GM12878 (cell line): ENCODE data around the gene CACNA2D4. TPM values are rescaled to one million over a fixed set of nuclear protein-coding genes. Genes with fewer than 3 reads are reported as not detected.
A peak's percentile ranks its signal among the peaks of the same experiment; 100 is the strongest.

Experiments
- ATF3 ChIP-seq: IDR thresholded peaks from 2 replicates; pipeline ENCODE4 v1.6.1; 2011; ENCODE audit warnings: low read depth, mild to moderate bottlenecking, low read length, moderate library complexity, borderline replicate concordance; ENCODE audit errors: extremely low read depth
- BMI1 ChIP-seq: fragments of 450-650 bp; IDR thresholded peaks from 2 replicates; pipeline ENCODE4 v1.6.1; 2016; ENCODE audit warnings: mild to moderate bottlenecking, moderate library complexity, borderline replicate concordance
- BRCA1 ChIP-seq: IDR thresholded peaks from 2 replicates; pipeline ENCODE4 v1.6.1; 2011; ENCODE audit warnings: low read depth, low read length, improper control_type of control experiment
- CHD1 ChIP-seq: IDR thresholded peaks from 2 replicates; pipeline ENCODE4 v1.6.1; 2012; ENCODE audit warnings: low read depth, low read length, improper control_type of control experiment
- EZH2 ChIP-seq: IDR thresholded peaks from 2 replicates; pipeline ENCODE4 v1.6.1; 2012; ENCODE audit warnings: low read depth, mild to moderate bottlenecking, control low read depth, inconsistent platforms, low read length, borderline replicate concordance; ENCODE audit not compliant: control insufficient read depth
- FOS ChIP-seq: IDR thresholded peaks from 3 replicates; pipeline ENCODE4 v1.6.1; 2011; ENCODE audit warnings: borderline replicate concordance; ENCODE audit not compliant: insufficient read length; ENCODE audit errors: extremely low read depth
- HCFC1 ChIP-seq: fragments of 150-350 bp; IDR thresholded peaks from 2 replicates; pipeline ENCODE4 v1.6.1; 2014; ENCODE audit warnings: low read length
- MAX ChIP-seq: IDR thresholded peaks from 2 replicates; pipeline ENCODE4 v1.6.1; 2012; ENCODE audit warnings: low read depth, low read length, improper control_type of control experiment
- NFXL1 ChIP-seq: fragments of 450-650 bp; IDR thresholded peaks from 2 replicates; pipeline ENCODE4 v1.6.1; 2017; ENCODE audit warnings: antibody characterized with exemption, mild to moderate bottlenecking, borderline replicate concordance
- NR2F1 ChIP-seq: fragments of 450-650 bp; conservative IDR thresholded peaks from 2 replicates; pipeline ENCODE4 v1.6.1; 2017; ENCODE audit warnings: mild to moderate bottlenecking
- RUNX3 ChIP-seq: IDR thresholded peaks from 2 replicates; pipeline ENCODE4 v1.6.1; 2012; ENCODE audit warnings: low read length, inconsistent platforms
- SMAD1 ChIP-seq: fragments of 450-650 bp; IDR thresholded peaks from 2 replicates; pipeline ENCODE4 v1.6.1; 2018; ENCODE audit warnings: mild to moderate bottlenecking, low read depth; ENCODE audit not compliant: partially characterized antibody
- TAF1 ChIP-seq: IDR thresholded peaks from 2 replicates; pipeline ENCODE4 v1.6.1; 2011; ENCODE audit warnings: mild to moderate bottlenecking, low read depth, low read length, borderline replicate concordance
- TARDBP ChIP-seq: IDR thresholded peaks from 2 replicates; pipeline ENCODE4 v1.6.1; 2016; ENCODE audit warnings: borderline replicate concordance
- ZBTB33 ChIP-seq: fragments of 450-650 bp; IDR thresholded peaks from 2 replicates; pipeline ENCODE4 v1.6.1; 2017; ENCODE audit warnings: mild to moderate bottlenecking
- ZSCAN29 ChIP-seq: fragments of 450-650 bp; IDR thresholded peaks from 2 replicates; pipeline ENCODE4 v1.6.1; 2017; ENCODE audit warnings: mild to moderate bottlenecking, moderate library complexity
- ZZZ3 ChIP-seq: IDR thresholded peaks from 2 replicates; pipeline ENCODE4 v1.6.1; 2011; ENCODE audit warnings: low read depth; ENCODE audit not compliant: control insufficient read depth, insufficient read length
- polyA plus RNA-seq, 11 experiments: library from polyadenylated mRNA; depleted of rRNA in 4 of 11; unstranded in 6 of 11; stranded (reverse) in 5 of 11; fragments of >200 nt; fragmentation: Nextera tagmentation in 4 of 11; fragmentation: Illumina TruSeq in 1 of 11; extraction: Ambion mirVana in 4 of 11; extraction: Trizol in 1 of 11; gene quantifications; 1 replicate in 1 of 11; 2 replicates in 10 of 11; pipeline versions ENCODE4 v1.2.1 to v1.2.3, GENCODE V29; 2011 to 2016; ENCODE audit warnings: inconsistent platforms in 2 of 11, missing spikeins in 2 of 11, low read depth in 1 of 11
- total RNA-seq, 4 experiments: library from RNA; depleted of rRNA in 3 of 4; stranded (reverse); fragments of >200 nt in 3 of 4; fragmentation: Illumina TruSeq in 1 of 4; extraction: Trizol in 1 of 4; gene quantifications; 2 replicates each; pipeline versions ENCODE4 v1.2.1 to v1.2.3, GENCODE V29; 2013 to 2021
- TF ChIP-seq, protein P1 (sequence below): fragments of 450-650 bp; IDR thresholded peaks from 2 replicates; pipeline ENCODE4 v1.6.1; 2016; ENCODE audit warnings: mild to moderate bottlenecking
- TF ChIP-seq, protein P2 (sequence below): fragments of 450-650 bp; IDR thresholded peaks from 2 replicates; pipeline ENCODE4 v1.6.1; 2017; ENCODE audit warnings: mild to moderate bottlenecking, moderate library complexity
- TF ChIP-seq, protein P3 (sequence below): IDR thresholded peaks from 2 replicates; pipeline ENCODE4 v1.6.1; 2011; ENCODE audit warnings: borderline replicate concordance, low read depth, mild to moderate bottlenecking, moderate library complexity, mixed read lengths, low read length; ENCODE audit not compliant: insufficient read depth; ENCODE audit errors: extremely low read length

Gene CACNA2D4
- total and polyA plus RNA-seq, 10 of the 15 experiments (the other 5 are each of a cell fraction or from before 2014, with no cell fraction given), result 0.03 to 1.0 (median 0.65) TPM

DNA sequence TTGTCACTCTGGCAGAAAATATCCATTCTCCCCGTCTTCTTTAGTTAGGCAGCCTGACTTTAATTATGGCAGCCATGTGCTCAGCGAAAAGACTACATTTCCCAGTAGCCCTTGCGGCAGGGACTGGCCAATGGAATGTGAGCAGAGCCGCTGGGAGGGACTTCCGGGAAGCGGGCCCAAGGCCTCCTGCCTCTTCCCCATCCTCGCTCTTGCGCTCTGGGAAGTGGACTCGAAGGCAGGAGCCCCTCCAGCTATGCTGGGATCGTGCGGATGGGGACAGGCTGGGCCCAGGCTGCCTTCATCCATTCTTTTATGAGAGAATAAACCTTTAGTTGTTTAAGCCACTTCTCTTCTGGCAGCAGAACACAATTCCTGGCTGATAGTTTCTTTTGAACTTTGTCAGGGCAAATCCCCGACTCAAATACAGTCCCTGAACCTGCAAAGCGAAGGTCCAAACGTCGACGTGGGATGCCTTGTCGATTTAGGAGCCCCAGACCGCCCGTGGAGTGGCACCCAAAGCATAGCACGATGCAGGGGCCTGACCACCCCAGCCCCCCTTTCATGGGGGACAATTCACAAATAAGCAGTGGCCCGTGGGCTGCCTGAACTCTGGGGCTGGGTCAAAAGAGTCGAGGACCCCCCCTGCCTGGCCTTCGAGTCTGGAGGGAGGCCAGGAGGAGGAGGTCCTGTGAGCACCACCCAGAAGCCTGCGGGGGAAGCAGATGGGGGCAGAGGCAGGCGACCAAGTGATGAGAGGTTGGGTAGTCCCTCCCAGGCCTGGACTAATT, 113.7 kb downstream of the CACNA2D4 start (continued):
- TF ChIP-seq, protein P1, sequence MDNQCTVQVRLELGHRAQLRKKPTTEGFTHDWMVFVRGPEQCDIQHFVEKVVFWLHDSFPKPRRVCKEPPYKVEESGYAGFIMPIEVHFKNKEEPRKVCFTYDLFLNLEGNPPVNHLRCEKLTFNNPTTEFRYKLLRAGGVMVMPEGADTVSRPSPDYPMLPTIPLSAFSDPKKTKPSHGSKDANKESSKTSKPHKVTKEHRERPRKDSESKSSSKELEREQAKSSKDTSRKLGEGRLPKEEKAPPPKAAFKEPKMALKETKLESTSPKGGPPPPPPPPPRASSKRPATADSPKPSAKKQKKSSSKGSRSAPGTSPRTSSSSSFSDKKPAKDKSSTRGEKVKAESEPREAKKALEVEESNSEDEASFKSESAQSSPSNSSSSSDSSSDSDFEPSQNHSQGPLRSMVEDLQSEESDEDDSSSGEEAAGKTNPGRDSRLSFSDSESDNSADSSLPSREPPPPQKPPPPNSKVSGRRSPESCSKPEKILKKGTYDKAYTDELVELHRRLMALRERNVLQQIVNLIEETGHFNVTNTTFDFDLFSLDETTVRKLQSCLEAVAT, result 0 out of 2 replicates have a peak, but pooled peaks have one; percentile 20
- no peak for TF ChIP-seq NR2F1
- TF ChIP-seq RUNX3, result peak; percentile 48; the same call in 1 of the 2 replicates
- no peak for TF ChIP-seq SMAD1
- TF ChIP-seq, protein P2, sequence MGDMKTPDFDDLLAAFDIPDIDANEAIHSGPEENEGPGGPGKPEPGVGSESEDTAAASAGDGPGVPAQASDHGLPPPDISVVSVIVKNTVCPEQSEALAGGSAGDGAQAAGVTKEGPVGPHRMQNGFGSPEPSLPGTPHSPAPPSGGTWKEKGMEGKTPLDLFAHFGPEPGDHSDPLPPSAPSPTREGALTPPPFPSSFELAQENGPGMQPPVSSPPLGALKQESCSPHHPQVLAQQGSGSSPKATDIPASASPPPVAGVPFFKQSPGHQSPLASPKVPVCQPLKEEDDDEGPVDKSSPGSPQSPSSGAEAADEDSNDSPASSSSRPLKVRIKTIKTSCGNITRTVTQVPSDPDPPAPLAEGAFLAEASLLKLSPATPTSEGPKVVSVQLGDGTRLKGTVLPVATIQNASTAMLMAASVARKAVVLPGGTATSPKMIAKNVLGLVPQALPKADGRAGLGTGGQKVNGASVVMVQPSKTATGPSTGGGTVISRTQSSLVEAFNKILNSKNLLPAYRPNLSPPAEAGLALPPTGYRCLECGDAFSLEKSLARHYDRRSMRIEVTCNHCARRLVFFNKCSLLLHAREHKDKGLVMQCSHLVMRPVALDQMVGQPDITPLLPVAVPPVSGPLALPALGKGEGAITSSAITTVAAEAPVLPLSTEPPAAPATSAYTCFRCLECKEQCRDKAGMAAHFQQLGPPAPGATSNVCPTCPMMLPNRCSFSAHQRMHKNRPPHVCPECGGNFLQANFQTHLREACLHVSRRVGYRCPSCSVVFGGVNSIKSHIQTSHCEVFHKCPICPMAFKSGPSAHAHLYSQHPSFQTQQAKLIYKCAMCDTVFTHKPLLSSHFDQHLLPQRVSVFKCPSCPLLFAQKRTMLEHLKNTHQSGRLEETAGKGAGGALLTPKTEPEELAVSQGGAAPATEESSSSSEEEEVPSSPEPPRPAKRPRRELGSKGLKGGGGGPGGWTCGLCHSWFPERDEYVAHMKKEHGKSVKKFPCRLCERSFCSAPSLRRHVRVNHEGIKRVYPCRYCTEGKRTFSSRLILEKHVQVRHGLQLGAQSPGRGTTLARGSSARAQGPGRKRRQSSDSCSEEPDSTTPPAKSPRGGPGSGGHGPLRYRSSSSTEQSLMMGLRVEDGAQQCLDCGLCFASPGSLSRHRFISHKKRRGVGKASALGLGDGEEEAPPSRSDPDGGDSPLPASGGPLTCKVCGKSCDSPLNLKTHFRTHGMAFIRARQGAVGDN, result peak; percentile 91
- TF ChIP-seq ATF3, result no peak
- TF ChIP-seq, protein P3, sequence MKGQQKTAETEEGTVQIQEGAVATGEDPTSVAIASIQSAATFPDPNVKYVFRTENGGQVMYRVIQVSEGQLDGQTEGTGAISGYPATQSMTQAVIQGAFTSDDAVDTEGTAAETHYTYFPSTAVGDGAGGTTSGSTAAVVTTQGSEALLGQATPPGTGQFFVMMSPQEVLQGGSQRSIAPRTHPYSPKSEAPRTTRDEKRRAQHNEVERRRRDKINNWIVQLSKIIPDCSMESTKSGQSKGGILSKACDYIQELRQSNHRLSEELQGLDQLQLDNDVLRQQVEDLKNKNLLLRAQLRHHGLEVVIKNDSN, result peak; percentile 17
- TF ChIP-seq ZZZ3, result no peak
- TF ChIP-seq ZBTB33, result no peak
- no peak for TF ChIP-seq BMI1
- TF ChIP-seq MAX, result peak; percentile 69
- no peak for TF ChIP-seq ZSCAN29
- no peak for TF ChIP-seq NFXL1
- TF ChIP-seq TARDBP, result peak; percentile 69; the same call in 1 of the 2 replicates
- peak; percentile 92 for TF ChIP-seq HCFC1
- peak; percentile 12 for TF ChIP-seq FOS
- TF ChIP-seq CHD1, result no peak
- TF ChIP-seq TAF1, result no peak
- TF ChIP-seq BRCA1, result no peak
- TF ChIP-seq EZH2, result no peak
